ENCODE measurements around the gene FXN.
"Not testable (repeated sequence)": the region's sequence is repeated elsewhere in the genome, so short reads cannot be mapped to it uniquely, and the experiment has no call there.

FXN gene

DNA sequence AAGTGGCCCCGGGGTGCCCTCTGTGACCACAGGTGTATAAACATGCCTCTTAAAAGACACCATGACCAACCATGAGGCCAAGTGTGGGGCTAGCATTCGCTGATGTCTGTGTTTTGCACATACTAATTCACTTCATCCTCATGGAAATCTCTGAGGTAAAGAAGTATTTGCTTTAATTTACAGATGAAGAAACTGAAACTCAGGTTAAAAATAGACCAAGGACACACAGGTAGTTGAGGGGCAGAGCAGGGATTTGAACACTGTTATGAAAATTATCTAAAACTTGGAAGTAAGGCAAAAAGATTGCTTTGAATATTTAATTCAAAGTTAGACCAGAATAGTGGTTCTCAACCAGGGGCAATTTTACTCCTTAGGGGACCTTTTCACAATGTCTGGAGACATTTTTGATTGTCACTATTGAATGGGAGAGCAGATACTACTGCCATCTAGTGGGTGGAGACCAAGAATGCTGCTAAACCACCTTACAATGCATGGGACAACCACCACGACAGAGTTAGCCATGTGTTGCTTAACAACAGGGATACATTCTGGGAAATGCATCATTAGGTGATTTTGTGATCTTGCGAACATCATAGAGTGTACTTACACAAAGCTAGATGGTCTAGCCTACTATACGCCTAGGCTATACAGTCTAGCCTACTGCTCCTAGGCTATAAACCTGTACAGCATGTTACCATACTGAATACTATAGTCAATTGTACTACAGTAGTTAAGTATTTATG, 8.0 kb upstream of the FXN start:
- DNase-seq: no peak

DNA sequence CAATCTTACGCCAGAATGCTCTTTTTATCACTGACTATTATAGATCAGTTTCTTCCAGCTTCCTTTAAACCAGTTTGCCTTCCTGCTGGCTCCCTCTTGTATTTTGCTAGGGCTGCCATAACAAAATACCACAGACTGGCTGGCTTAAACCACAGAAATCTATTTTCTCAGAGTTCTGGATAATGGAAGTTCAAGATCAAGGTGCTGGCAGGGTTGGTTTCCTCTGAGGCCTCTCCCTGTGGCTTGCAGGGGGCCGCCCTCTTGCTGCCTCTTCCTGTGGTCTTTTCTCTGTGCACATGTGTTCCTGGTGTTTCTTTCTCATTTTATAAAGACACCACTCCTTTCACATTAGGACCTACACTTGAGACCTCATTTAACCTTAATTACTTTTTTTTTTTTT, 6.8 kb upstream of the FXN start:
- DNase-seq: no peak

GRCh38 chr9:69029535-69029934, 6.0 kb upstream of the FXN start:
- no peak for DNase-seq

DNA sequence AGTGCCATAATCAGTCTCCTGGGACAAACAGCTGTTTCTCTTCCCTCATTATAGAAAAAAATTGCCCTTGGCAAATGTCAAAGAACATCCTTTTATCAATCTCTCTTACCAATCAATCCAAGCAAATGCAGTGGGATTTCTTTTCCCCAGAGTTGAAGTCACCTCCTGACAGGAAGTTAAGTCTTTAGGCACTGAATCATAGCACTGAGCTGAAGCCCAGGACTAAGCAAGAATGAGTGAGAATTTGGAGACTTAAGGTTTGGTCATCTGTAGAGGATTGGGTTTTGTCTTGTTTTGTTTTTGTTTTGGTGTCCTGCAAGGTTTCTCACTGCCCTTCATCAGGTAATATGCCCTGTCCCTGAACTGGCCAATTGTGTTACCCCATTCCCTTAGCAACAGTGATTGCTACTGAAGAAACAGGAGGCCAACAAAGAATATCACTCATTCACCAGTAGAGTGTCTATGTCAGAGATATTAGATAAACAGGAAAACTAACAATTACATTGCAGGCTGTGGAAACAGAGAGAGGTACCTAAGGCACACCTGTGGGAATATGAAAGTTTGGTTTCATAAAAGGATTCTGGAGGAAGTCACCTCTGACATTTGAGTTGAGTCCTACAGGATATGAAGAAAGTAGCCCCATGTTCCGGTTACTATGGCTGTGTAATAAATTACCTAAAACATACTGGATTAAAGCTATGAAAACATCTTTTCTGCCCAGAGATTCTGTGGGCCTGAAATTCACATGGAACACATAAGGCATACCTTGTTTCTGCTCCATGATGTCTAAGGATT, 4.5 kb upstream of the FXN start:
- no peak for DNase-seq

DNA sequence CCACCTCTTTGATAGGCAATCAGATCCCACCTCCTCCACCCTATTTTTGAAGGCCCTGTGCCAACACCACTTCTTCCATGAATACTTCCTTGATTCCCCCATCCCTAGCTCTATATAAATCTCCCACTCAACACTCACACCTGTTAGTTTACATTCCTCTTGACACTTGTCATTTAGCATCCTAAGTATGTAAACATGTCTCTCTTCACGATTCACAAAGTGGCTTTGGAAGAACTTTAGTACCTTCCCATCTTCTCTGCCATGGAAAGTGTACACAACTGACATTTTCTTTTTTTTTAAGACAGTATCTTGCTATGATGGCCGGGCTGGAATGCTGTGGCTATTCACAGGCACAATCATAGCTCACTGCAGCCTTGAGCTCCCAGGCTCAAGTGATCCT, 1.5 kb upstream of the FXN start:
- DNase-seq: no peak

DNA sequence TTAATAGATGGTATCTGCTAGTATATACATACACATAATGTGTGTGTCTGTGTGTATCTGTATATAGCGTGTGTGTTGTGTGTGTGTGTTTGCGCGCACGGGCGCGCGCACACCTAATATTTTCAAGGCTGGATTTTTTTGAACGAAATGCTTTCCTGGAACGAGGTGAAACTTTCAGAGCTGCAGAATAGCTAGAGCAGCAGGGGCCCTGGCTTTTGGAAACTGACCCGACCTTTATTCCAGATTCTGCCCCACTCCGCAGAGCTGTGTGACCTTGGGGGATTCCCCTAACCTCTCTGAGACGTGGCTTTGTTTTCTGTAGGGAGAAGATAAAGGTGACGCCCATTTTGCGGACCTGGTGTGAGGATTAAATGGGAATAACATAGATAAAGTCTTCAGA, 757 bp downstream of the FXN start:
- DNase-seq: no peak

DNA sequence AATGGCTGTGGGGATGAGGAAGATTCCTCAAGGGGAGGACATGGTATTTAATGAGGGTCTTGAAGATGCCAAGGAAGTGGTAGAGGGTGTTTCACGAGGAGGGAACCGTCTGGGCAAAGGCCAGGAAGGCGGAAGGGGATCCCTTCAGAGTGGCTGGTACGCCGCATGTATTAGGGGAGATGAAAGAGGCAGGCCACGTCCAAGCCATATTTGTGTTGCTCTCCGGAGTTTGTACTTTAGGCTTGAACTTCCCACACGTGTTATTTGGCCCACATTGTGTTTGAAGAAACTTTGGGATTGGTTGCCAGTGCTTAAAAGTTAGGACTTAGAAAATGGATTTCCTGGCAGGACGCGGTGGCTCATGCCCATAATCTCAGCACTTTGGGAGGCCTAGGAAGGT, 1.2 kb downstream of the FXN start:
- DNase-seq: no peak

DNA sequence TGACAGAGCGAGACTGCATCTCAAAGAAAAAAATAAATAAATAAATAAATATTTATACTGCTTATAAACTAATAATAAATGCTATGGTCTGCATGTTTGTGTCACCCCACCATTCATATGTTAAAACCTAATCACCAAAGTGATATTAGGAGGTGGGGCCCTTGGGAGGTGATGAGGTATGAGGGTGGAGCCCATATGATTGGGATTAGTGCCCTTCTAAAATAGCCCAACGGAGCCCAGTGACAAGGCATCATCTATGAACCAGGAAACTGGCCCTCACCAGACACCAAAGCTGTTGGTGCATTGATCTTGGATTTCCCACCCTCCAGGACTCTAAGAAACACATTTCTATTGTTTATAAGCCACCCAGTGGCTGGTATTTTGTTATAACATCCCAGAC, 5.1 kb downstream of the FXN start:
- DNase-seq: no peak

GRCh38 chr9:69044240-69045219, 9.0 kb downstream of the FXN start:
- no peak for DNase-seq

DNA sequence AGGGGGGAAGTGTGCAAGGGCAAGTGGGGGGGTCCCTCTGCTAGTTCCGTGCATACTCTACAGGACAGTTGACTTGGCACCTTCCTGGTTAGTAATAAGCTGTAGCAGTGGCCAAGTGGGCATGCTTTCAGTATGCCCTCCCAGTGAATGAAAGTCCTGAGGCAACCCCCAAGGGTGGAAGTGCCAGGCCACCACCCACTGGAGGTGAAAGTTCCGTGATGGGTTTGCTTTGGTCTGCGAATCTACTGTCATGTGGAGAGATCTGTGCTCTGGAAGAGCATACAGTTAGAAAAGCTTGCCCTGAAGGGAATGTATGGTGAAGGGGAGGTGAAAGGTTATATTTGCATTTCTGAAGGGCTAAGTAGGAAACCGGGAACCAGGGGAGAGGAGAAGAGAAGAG, 10.3 kb downstream of the FXN start:
- no peak for DNase-seq

DNA sequence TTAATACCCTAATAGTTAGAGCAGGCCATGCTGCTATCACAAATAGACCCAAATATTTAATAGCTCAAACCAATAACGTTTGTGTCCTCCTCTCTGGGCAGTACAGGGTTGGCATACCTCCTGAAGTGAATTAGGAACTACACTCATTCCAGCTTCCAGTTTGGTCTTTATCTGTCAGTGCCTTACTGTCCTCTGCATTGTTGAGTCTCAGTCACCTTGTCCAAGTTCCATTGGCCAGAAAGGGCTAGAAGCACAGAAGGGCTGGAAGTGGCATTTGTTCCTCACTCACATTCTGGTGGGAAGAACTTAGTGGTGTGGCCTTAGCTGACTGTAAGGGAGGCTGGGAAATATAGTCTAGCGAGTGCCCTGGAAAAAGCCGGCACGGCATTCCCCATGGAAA, 11.2 kb downstream of the FXN start:
- no peak for DNase-seq

GRCh38 chr9:69047371-69047770, 11.8 kb downstream of the FXN start:
- DNase-seq: no peak

DNA sequence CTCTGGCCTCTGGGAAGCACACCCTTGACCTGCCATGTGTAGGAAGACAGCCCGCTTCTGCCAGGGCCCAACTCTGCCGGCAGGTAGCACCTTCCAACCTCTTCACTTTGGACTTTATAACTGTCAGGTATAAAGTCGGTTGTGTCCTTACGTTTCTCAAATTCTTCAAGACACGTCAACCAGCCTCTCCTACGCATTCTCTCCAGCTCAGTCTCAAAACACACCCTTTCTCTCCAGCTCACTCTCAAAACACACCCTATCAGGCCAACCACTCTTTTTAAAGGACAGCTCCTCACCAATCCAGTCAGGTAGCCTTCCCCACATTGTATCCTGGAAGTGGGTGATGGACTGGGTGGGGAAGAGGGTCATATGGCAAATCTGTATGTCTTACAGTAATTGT, 13.5 kb downstream of the FXN start:
- DNase-seq: no peak

GRCh38 chr9:69050936-69051335, 15.4 kb downstream of the FXN start:
- not testable (repeated sequence) for DNase-seq

DNA sequence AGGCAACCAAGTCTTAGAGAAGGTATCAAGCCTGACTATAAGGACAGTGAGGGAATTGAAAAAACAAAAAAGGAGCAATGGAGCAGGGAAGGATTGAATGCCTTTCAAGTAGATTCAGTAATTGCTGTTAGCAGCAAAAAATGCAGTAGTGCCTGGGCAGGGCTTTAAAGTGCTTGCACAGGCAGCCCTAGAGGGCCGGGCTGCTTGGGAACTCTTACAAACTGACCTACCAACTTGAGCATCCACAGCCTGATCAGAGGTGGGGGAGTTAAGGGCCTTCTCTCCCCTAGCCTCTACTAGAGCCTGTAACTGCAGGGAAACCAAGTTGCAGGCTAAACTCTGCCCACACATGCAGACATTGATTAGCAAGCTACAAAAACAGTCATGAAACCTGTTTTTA, 19.4 kb downstream of the FXN start:
- DNase-seq: no peak

DNA sequence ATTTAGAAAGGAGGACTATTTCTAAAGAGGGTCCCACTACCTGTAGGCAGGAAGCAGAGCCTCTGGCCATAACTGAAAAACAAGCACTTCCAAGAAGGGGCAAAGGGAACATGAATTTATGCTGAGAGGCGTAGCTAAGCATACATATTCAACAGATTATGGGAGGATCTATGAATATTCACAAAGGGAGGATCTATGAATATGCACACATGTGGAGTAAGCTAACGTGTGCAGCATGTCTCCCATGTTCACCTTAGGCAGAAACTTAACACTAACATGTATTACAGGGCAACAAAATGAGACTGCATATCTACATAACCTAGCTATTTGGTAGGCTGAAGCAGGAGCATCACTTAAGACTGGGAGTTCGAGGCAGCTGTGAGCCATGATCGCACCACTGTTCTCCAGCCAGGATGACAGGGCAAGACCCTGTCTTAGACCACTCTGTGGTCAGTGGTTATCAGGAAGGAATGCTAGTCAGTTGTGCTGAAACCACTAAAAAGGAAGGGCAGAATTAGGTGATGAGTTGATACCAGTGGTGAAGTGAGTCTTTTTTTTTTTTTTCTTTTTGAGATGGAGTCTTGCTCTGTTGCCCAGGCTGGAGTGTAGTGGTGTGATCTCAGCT, 20.8 kb downstream of the FXN start:
- DNase-seq: no peak

GRCh38 chr9:69058101-69058500, 22.5 kb downstream of the FXN start:
- no peak for DNase-seq

DNA sequence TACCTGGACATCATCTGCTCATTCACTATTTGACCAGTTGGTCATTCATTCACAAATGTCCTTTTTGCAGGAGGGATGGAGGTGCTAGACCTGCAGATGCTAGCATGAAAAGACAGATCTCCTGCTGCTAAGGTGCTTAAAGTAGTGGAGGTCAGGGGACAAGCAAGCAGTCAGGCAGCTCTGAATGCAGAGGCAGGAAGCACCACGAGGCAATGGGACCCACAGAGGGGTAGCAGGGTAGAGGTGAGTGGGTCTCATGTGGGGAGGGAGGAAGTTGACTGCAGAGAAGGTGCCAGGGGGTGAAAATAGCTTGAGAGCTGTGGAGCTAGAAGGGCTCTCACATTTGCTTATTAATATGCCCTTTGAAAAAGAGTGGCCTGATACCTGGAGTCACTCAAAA, 25.2 kb downstream of the FXN start:
- no peak for DNase-seq

GRCh38 chr9:69062195-69062594, 26.6 kb downstream of the FXN start:
- no peak for DNase-seq

DNA sequence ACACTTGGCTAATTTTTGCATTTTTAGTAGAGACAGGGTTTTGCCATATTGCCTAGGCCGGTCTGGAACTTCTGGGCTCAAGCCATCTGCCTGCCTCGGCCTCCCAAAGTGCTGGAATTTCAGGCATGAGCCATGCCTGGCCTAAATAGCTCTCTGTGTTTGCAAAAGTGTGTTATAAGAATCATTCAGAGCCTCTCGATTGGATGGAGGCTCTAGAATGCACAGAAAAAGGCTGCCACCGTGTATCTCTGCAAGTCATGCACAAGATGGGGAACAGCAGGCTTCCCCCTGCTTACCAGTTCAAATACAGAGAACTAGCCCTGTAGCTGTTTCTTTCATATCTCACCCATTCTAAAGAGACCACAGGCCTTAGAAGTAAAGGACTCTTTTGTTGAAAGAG, 28.3 kb downstream of the FXN start:
- DNase-seq: no peak

DNA sequence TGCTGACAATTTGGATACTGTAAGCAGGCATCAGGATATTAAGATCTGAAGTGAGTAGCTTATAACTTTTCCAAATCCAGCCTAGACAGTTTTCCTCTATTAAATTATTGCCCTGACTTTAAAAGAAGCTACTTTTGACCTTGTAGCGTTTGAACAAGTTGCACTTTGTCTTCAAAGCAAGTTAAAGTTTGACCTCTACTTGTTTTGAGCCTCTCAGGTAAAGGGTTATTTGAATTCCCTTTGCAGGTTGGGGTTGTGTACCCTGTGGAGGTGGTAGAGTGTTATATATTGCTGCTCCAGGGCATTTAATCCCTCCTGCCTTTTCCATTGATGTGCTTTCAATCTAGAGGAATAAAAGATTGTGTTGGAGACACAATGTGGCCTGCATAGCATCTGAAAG, 30.1 kb downstream of the FXN start:
- no peak for DNase-seq

DNA sequence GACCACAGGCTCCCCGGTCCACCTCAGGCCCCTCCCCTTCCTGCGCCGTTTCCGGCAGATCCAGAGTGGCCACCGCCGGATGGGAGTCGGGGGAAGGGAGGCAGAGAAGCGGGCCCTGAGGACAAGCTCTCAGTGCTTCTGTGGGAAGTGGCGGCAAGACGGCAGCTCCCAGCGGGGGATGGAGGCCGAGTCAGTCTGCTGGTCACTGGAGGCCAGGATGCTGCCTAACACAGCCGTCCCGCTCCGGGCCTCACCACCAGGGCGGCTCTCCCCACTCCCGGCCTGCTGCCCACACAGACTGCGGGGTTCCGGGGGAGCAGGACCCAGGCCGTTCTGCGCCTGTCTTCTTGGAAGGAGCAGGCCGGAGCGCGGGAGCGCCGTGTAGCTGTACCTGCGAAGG, 31.4 kb downstream of the FXN start:
- no peak for DNase-seq

GRCh38 chr9:69070201-69070600, 34.6 kb downstream of the FXN start:
- DNase-seq: no peak
